GM10248 (cell line): ENCODE data around the gene CCDC187.

Experiments
- CTCF ChIA-PET: fragments of 300-600 bp; sonication (Branson Sonifier 250); formaldehyde crosslinking; extraction: SDS; loops from one replicate; lab custom pipeline; 2021; ENCODE audit warnings: antibody characterized with exemption; lab: Yijun Ruan, JAX
- POLR2A ChIA-PET: fragments of 350-650 bp; sonication (Branson Sonifier 250); formaldehyde crosslinking; extraction: SDS; loops from one replicate; lab custom pipeline; 2020; ENCODE audit warnings: antibody characterized with exemption; lab: Yijun Ruan, JAX
- DNase-seq: peaks from one replicate; pipeline ENCODE4 v3.0.0; 2012; ENCODE audit errors: extremely low spot score
- CTCF ChIP-seq: IDR thresholded peaks from 2 replicates; pipeline ENCODE4 v1.5.1; 2012; ENCODE audit warnings: mild to moderate bottlenecking, low read depth; ENCODE audit errors: extremely low read depth, missing control alignments, control extremely low read depth

Gene CCDC187

GRCh38 chr9:136209232-136209631 lies 94.7 kb downstream of the CCDC187 start:
- ChIA-PET CTCF (interaction anchor here (0.9 kb wide), 1 partner anchor 10 kb away, joined by 3 read pairs; no protein-coding TSS in a partner anchor), POLR2A (no interaction called here)
- no peak for DNase-seq
- TF ChIP-seq CTCF, result no peak

- ChIA-PET CTCF (interaction anchor here (0.8 kb wide), 1 partner anchor 9 kb away, joined by 3 read pairs; no protein-coding TSS in a partner anchor), POLR2A (no interaction called here)
- no peak for TF ChIP-seq CTCF
- DNase-seq, result no peak
Measured at GRCh38 chr9:136208675-136209074, 95.2 kb downstream of the CCDC187 start.

GRCh38 chr9:136207616-136208015 lies 96.3 kb downstream of the CCDC187 start:
- ChIA-PET CTCF (interaction anchor here (1.8 kb wide), 1 partner anchor 18 kb away, joined by 4 read pairs; no protein-coding TSS in a partner anchor), POLR2A (no interaction called here)
- no peak for DNase-seq
- TF ChIP-seq CTCF, result no peak

- ChIA-PET CTCF (interaction anchor here (0.9 to 1.8 kb wide), 3 partner anchors 12 to 20 kb away, joined by 3 to 4 read pairs (median 3); no protein-coding TSS in a partner anchor), POLR2A (no interaction called here)
- no peak for TF ChIP-seq CTCF
- DNase-seq, result no peak
Measured at GRCh38 chr9:136206602-136207275, 97.2 kb downstream of the CCDC187 start.

- POLR2A ChIA-PET, result no interaction called here
- CTCF ChIA-PET, result interaction anchor here (1.8 kb wide), 1 partner anchor 20 kb away, joined by 4 read pairs; no protein-coding TSS in a partner anchor
- no peak for TF ChIP-seq CTCF
- DNase-seq, result no peak
Measured at GRCh38 chr9:136205707-136205992, 98.2 kb downstream of the CCDC187 start.

- ChIA-PET CTCF (no interaction called here), POLR2A (no interaction called here)
- no peak for TF ChIP-seq CTCF
- DNase-seq, result peak; percentile 67
Measured at GRCh38 chr9:136204838-136205706, 98.8 kb downstream of the CCDC187 start, which contains the start of gene LHX3. Gene LHX3 (minus strand): TSS chr9:136205128. CDS start chr9:136205012, 116 bp downstream.
